Panc1 (cell line): Measurements from ENCODE around the gene GGTA1. TPM values are rescaled to one million over a fixed set of nuclear protein-coding genes. Genes with fewer than 3 reads are reported as not detected.

Experiments used
- ATAC-seq: fragments of 200-7000 bp; cut with Tn5 transposase; 2 replicates; pipeline ENCODE4 v1.9.1; 2020; ENCODE audit warnings: mild to moderate bottlenecking, moderate library complexity
- BruUV-seq: library from RNA; stranded (reverse); fragments of 400-500 nt; replicated peaks from 2 replicates; lab custom pipeline; 2021; lab: Mats Ljungman, UMichigan
- CTCF ChIA-PET: fragments of 300-600 bp; sonication (Branson Sonifier 250); formaldehyde crosslinking; loops from one replicate; lab custom pipeline; 2022; ENCODE audit warnings: antibody characterized with exemption; lab: Charles Lee
- POLR2A ChIA-PET: fragments of 300-600 bp; sonication (Branson Sonifier 250); formaldehyde crosslinking; loops from one replicate; lab custom pipeline; 2022; ENCODE audit warnings: antibody characterized with exemption; lab: Charles Lee
- DNase-seq: peaks from one replicate; pipeline ENCODE4 v3.0.0-alpha.2; 2010; ENCODE audit warnings: low read depth, low spot score
- H3K27ac ChIP-seq: 2 replicates; pipeline ENCODE4 v1.5.1; 2011; ENCODE audit warnings: mild to moderate bottlenecking, low read length, inconsistent platforms
- H3K27me3 ChIP-seq: fragments of 200-500 bp; sonication (Bioruptor generic); 2 replicates; pipeline ENCODE4 v1.6.0; 2014; ENCODE audit warnings: low read length, inconsistent platforms; ENCODE audit not compliant: control insufficient read depth, insufficient read depth
- H3K36me3 ChIP-seq: fragments of 200-500 bp; sonication (Bioruptor generic); 2 replicates; pipeline ENCODE4 v1.5.1; 2014; ENCODE audit warnings: inconsistent platforms, mild to moderate bottlenecking, low read length, moderate library complexity; ENCODE audit not compliant: control insufficient read depth, insufficient read depth
- H3K4me1 ChIP-seq: 2 replicates; pipeline ENCODE4 v1.5.1; 2011; ENCODE audit warnings: inconsistent platforms, mild to moderate bottlenecking, low read length, moderate library complexity; ENCODE audit not compliant: control insufficient read depth, insufficient read depth
- H3K4me3 ChIP-seq, 2 experiments: 2 replicates each; pipeline ENCODE4 v1.5.1; 2011 to 2012; ENCODE audit warnings: low read depth in 2 of 2, low read length in 2 of 2, mild to moderate bottlenecking in 2 of 2, inconsistent platforms in 1 of 2, moderate library complexity in 1 of 2
- H3K9me3 ChIP-seq: fragments of 200-500 bp; sonication (Bioruptor generic); 2 replicates; pipeline ENCODE4 v1.5.1; 2014; ENCODE audit warnings: low read depth, mild to moderate bottlenecking, inconsistent platforms, low read length, moderate library complexity; ENCODE audit not compliant: control insufficient read depth, insufficient read depth
- POLR2AphosphoS5 ChIP-seq: IDR thresholded peaks from 2 replicates; pipeline ENCODE4 v1.6.1; 2012; ENCODE audit warnings: mild to moderate bottlenecking, low read depth, low read length, moderate library complexity
- SIN3A ChIP-seq: IDR thresholded peaks from 2 replicates; pipeline ENCODE4 v1.6.1; 2012; ENCODE audit warnings: low read depth, mild to moderate bottlenecking, low read length, moderate library complexity, borderline replicate concordance; ENCODE audit not compliant: insufficient read depth
- TCF7L2 ChIP-seq: IDR thresholded peaks from 2 replicates; pipeline ENCODE4 v1.6.1; 2011; ENCODE audit warnings: mild to moderate bottlenecking, low read depth, low read length, inconsistent platforms
- in situ Hi-C: cut with HindIII; loops from 2 replicates; pipeline ENCODE4 v1.10.0; 2016; ENCODE audit warnings: low sequenced_read_pairs, low pct_unique_long_range_greater_than_20kb
- intact Hi-C: fragments of 100-400 bp; cut with micrococcal nuclease; formaldehyde crosslinking; loops from one replicate; pipeline ENCODE4 v1.10.0; 2022; ENCODE audit not compliant: unreplicated experiment
- total RNA-seq: library from RNA; stranded (reverse); gene quantifications from one replicate; pipeline ENCODE4 v1.2.1, GENCODE V29; 2021; ENCODE audit not compliant: unreplicated experiment
- TF ChIP-seq, protein P1 (sequence below), 2 experiments: IDR thresholded peaks; 2 replicates each; pipeline ENCODE4 v1.6.1; 2011 to 2012; ENCODE audit warnings: low read depth in 2 of 2, control low read depth in 1 of 2, low read length in 1 of 2, mild to moderate bottlenecking in 1 of 2, moderate library complexity in 1 of 2; ENCODE audit not compliant: insufficient read depth in 1 of 2
- TF ChIP-seq, protein P2 (sequence below): fragments of 450-650 bp; IDR thresholded peaks from 2 replicates; pipeline ENCODE4 v1.5.1; 2017; ENCODE audit warnings: mild to moderate bottlenecking

Gene GGTA1
- total RNA-seq, 1 experiment from 2014 or later = not detected

DNA sequence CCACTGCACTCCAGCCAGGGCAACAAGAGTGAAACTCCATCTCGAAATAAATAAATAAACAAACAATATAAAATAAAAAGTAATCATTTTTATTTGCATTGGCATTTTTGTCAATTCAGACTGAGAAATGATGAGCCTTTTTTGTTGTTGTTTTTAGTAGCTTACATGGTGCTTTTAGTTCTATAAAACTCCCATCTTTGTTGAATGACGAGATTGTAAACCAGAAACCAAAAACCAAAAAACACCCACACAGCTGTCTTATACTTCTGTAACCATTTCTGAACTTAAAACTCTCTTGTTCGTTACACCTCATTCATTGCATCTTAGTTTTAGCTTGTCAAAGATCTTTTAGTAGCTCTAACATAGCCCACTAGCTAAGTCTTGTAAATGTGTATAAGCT, 44.7 kb downstream of the GGTA1 start:
- Histone ChIP-seq H3K36me3 (no peaks in the 10 kb centered on the region), H3K9me3 (no peaks in the 10 kb centered on the region), H3K27ac (no peak overlapping the region), H3K4me1 (no peaks in the 10 kb centered on the region), H3K27me3 (peaks cover 5% of the 10 kb centered on the region), H3K4me3 (no peak overlapping the region)
- intact Hi-C loops = no loop called here
- ATAC-seq = no peak
- in situ Hi-C loops = no loop called here
- no peak for TF ChIP-seq TCF7L2
- TF ChIP-seq, protein P1, sequence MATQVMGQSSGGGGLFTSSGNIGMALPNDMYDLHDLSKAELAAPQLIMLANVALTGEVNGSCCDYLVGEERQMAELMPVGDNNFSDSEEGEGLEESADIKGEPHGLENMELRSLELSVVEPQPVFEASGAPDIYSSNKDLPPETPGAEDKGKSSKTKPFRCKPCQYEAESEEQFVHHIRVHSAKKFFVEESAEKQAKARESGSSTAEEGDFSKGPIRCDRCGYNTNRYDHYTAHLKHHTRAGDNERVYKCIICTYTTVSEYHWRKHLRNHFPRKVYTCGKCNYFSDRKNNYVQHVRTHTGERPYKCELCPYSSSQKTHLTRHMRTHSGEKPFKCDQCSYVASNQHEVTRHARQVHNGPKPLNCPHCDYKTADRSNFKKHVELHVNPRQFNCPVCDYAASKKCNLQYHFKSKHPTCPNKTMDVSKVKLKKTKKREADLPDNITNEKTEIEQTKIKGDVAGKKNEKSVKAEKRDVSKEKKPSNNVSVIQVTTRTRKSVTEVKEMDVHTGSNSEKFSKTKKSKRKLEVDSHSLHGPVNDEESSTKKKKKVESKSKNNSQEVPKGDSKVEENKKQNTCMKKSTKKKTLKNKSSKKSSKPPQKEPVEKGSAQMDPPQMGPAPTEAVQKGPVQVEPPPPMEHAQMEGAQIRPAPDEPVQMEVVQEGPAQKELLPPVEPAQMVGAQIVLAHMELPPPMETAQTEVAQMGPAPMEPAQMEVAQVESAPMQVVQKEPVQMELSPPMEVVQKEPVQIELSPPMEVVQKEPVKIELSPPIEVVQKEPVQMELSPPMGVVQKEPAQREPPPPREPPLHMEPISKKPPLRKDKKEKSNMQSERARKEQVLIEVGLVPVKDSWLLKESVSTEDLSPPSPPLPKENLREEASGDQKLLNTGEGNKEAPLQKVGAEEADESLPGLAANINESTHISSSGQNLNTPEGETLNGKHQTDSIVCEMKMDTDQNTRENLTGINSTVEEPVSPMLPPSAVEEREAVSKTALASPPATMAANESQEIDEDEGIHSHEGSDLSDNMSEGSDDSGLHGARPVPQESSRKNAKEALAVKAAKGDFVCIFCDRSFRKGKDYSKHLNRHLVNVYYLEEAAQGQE (IDR thresholded peaks at IDR 0.05; ENCODE audit: insufficient read depth in 1 of 2, low read depth in 2 of 2, low read length in 1 of 2) = no peak
- TF ChIP-seq POLR2AphosphoS5 = no peak
- TF ChIP-seq SIN3A = no peak
- TF ChIP-seq, protein P2, sequence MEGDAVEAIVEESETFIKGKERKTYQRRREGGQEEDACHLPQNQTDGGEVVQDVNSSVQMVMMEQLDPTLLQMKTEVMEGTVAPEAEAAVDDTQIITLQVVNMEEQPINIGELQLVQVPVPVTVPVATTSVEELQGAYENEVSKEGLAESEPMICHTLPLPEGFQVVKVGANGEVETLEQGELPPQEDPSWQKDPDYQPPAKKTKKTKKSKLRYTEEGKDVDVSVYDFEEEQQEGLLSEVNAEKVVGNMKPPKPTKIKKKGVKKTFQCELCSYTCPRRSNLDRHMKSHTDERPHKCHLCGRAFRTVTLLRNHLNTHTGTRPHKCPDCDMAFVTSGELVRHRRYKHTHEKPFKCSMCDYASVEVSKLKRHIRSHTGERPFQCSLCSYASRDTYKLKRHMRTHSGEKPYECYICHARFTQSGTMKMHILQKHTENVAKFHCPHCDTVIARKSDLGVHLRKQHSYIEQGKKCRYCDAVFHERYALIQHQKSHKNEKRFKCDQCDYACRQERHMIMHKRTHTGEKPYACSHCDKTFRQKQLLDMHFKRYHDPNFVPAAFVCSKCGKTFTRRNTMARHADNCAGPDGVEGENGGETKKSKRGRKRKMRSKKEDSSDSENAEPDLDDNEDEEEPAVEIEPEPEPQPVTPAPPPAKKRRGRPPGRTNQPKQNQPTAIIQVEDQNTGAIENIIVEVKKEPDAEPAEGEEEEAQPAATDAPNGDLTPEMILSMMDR = no peak
- POLR2A ChIA-PET = no interaction called here
- no peak for DNase-seq
- no TSS peak for BruUV-seq
- CTCF ChIA-PET = no interaction called here

DNA sequence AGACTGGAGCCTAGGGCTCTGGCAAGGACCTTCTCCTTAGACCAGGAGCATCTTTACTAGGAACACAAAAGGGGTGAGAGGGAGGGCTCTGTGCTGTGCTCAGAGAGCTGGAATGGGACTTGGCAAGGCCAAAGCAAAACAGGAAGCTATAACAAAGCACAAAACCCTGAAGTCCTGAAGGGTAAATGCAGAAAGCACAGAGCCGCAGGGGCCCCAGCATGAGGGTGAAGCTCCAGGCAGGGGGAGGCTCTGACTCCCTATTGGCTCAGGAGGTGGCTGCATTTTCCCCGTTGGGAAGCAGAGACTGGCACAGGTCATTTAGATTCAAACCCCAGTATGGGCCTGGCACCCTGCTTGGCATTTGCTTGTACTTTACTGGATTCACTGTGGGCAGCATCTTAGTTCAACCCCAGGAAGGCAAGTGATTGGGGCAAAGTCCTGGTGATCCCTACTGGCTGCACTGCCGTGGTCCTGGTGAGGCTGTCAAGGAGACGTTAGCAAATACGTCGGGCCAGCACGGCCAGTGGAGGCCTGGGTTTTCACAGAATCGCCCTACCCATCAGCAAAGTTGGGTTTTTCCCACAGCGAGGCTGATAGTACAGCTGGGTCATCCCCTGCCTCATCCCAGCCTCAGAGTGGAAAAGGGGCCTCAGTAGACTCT, 46.3 kb downstream of the GGTA1 start:
- no peak for ATAC-seq
- intact Hi-C loops = no loop called here

More for the DNA sequence above, 46.3 kb downstream of the GGTA1 start:
- Histone ChIP-seq H3K27ac (no peak overlapping the region), H3K36me3 (no peaks in the 10 kb centered on the region), H3K4me3 (no peak overlapping the region), H3K27me3 (peaks cover 5% of the 10 kb centered on the region), H3K9me3 (no peaks in the 10 kb centered on the region), H3K4me1 (no peaks in the 10 kb centered on the region)
- BruUV-seq = no TSS peak
- DNase-seq = no peak
- in situ Hi-C loops = no loop called here
- POLR2A ChIA-PET = no interaction called here
- TF ChIP-seq TCF7L2 (no peak), POLR2AphosphoS5 (no peak), SIN3A (no peak)
- TF ChIP-seq, protein P2 = no peak
- TF ChIP-seq, protein P1 (IDR thresholded peaks at IDR 0.05; ENCODE audit: insufficient read depth in 1 of 2, low read depth in 2 of 2, low read length in 1 of 2) = no peak
- CTCF ChIA-PET = interaction anchor here (0.7 kb wide), 1 partner anchor 508 kb away, joined by 3 read pairs; no protein-coding TSS in a partner anchor
